GM18907 (cell line): ENCODE measurements around the gene ADPGK.
A peak's percentile ranks its signal among the peaks of the same experiment; 100 is the strongest.

ENCODE experiments used
- ATAC-seq: cut with Tn5 transposase; IDR thresholded peaks from one replicate; pipeline ENCODE4 v1.9.1; 2021; ENCODE audit warnings: mild to moderate bottlenecking, moderate library complexity; ENCODE audit not compliant: unreplicated experiment

The ADPGK gene

GRCh38 chr15:72790302-72790910 is 6.8 kb upstream of the ADPGK start:
- no peak for ATAC-seq

- ATAC-seq = no peak
These were observed 4.0 kb upstream of the ADPGK start for GRCh38 chr15:72787526-72787925.

- ATAC-seq = no peak
These were observed 3.3 kb upstream of the ADPGK start for GRCh38 chr15:72786676-72787345.

GRCh38 chr15:72786242-72786641 is 2.7 kb upstream of the ADPGK start:
- ATAC-seq = no peak

- no peak for ATAC-seq
These were observed 2.3 kb upstream of the ADPGK start for GRCh38 chr15:72785841-72786240.

- no peak for ATAC-seq
These were observed 1.9 kb upstream of the ADPGK start for GRCh38 chr15:72785432-72785831.

GRCh38 chr15:72784456-72784876 is 908 bp upstream of the ADPGK start:
- no peak for ATAC-seq

- ATAC-seq = peak; percentile 45
These were observed 436 bp downstream of the ADPGK start for GRCh38 chr15:72783004-72783639.

- no peak for ATAC-seq
These were observed 1.1 kb downstream of the ADPGK start for GRCh38 chr15:72782274-72783003.

- ATAC-seq = no peak
These were observed 1.9 kb downstream of the ADPGK start for GRCh38 chr15:72781631-72782030.

- ATAC-seq = no peak
These were observed 4.8 kb downstream of the ADPGK start for GRCh38 chr15:72778796-72779195.

- no peak for ATAC-seq
These were observed 8.7 kb downstream of the ADPGK start for GRCh38 chr15:72774696-72775383.

GRCh38 chr15:72771329-72771725 is 12.2 kb downstream of the ADPGK start:
- no peak for ATAC-seq

GRCh38 chr15:72770673-72771328 is 12.8 kb downstream of the ADPGK start:
- no peak for ATAC-seq

- no peak for ATAC-seq
These were observed 16.8 kb downstream of the ADPGK start for GRCh38 chr15:72766780-72767179.

- ATAC-seq = no peak
These were observed 17.5 kb downstream of the ADPGK start for GRCh38 chr15:72766025-72766424.

- ATAC-seq = no peak
These were observed 18.9 kb downstream of the ADPGK start for GRCh38 chr15:72764656-72765055.

GRCh38 chr15:72760590-72761260 is 22.8 kb downstream of the ADPGK start:
- no peak for ATAC-seq

- no peak for ATAC-seq
These were observed 25.4 kb downstream of the ADPGK start for GRCh38 chr15:72758182-72758581.

- no peak for ATAC-seq
These were observed 29.5 kb downstream of the ADPGK start for GRCh38 chr15:72754096-72754495.
